Neuronal stem cell (in vitro differentiated cells): ENCODE results near the gene PLA2G4B.
A peak's percentile ranks its signal among the peaks of the same experiment; 100 is the strongest.

Source experiments
- DNase-seq: peaks from one replicate; pipeline ENCODE4 v3.0.0-alpha.2; 2013; ENCODE audit warnings: low spot score
- H2AFZ ChIP-seq: one replicate; pipeline ENCODE4 v1.6.1; 2013; ENCODE audit warnings: mild to moderate bottlenecking, low read length, inconsistent platforms
- H2AK5ac ChIP-seq: 2 replicates; pipeline ENCODE4 v1.6.1; 2013; ENCODE audit warnings: low read depth, mild to moderate bottlenecking, inconsistent platforms, low read length, moderate library complexity, mixed read lengths
- H2BK120ac ChIP-seq: 2 replicates; pipeline ENCODE4 v1.6.1; 2013; ENCODE audit warnings: low read depth, mild to moderate bottlenecking, inconsistent platforms, low read length, moderate library complexity, mixed read lengths
- H2BK12ac ChIP-seq: one replicate; pipeline ENCODE4 v1.6.1; 2013; ENCODE audit warnings: low read length, inconsistent platforms
- H2BK15ac ChIP-seq: 2 replicates; pipeline ENCODE4 v1.6.1; 2013; ENCODE audit warnings: mild to moderate bottlenecking, low read length, inconsistent platforms, mixed read lengths
- H2BK5ac ChIP-seq: one replicate; pipeline ENCODE4 v1.6.1; 2013; ENCODE audit warnings: inconsistent platforms, mild to moderate bottlenecking, low read length, moderate library complexity
- H3K14ac ChIP-seq: one replicate; pipeline ENCODE4 v1.6.1; 2013; ENCODE audit warnings: low read length, inconsistent platforms
- H3K18ac ChIP-seq: 2 replicates; pipeline ENCODE4 v1.6.1; 2013; ENCODE audit warnings: low read length, inconsistent platforms
- H3K23ac ChIP-seq: 2 replicates; pipeline ENCODE4 v1.6.1; 2013; ENCODE audit warnings: low read depth, mild to moderate bottlenecking, mixed read lengths, low read length, inconsistent platforms; ENCODE audit not compliant: poor library complexity
- H3K27ac ChIP-seq: replicated peaks from 3 replicates; pipeline ENCODE4 v1.5.1; 2013; ENCODE audit warnings: low read length, inconsistent platforms
- H3K27me3 ChIP-seq, 3 experiments: 2 replicates each; pipeline ENCODE4 v1.6.1; 2013; ENCODE audit warnings: low read length in 3 of 3, mild to moderate bottlenecking in 2 of 3, inconsistent platforms in 1 of 3, low read depth in 1 of 3, mixed read lengths in 1 of 3, moderate library complexity in 1 of 3; ENCODE audit not compliant: control insufficient read depth in 3 of 3, insufficient read depth in 3 of 3
- H3K36me3 ChIP-seq, 2 donors: replicated peaks in 1 of 2; 2 replicates each; pipeline ENCODE4 v1.6.1; 2013; ENCODE audit warnings: low read length in 2 of 2; ENCODE audit not compliant: control insufficient read depth in 2 of 2, insufficient read depth in 2 of 2
- H3K4ac ChIP-seq: 2 replicates; pipeline ENCODE4 v1.6.1; 2013; ENCODE audit warnings: inconsistent platforms, mild to moderate bottlenecking, low read length, moderate library complexity
- H3K4me1 ChIP-seq, 2 donors: 1 replicate in 1 of 2; 2 replicates in 1 of 2; pipeline ENCODE4 v1.6.1; 2013; ENCODE audit warnings: low read length in 2 of 2, low read depth in 1 of 2; ENCODE audit not compliant: control insufficient read depth in 2 of 2, insufficient read depth in 1 of 2
- H3K4me2 ChIP-seq: one replicate; pipeline ENCODE4 v1.6.1; 2013; ENCODE audit warnings: mild to moderate bottlenecking, low read length, inconsistent platforms; ENCODE audit not compliant: insufficient read depth, poor library complexity, severe bottlenecking
- H3K4me3 ChIP-seq, 2 donors: 2 replicates each; pipeline ENCODE4 v1.5.1; 2013; ENCODE audit warnings: low read length in 2 of 2, mild to moderate bottlenecking in 2 of 2, inconsistent platforms in 1 of 2, moderate library complexity in 1 of 2
- H3K79me1 ChIP-seq: one replicate; pipeline ENCODE4 v1.6.1; 2013; ENCODE audit warnings: low read depth, mild to moderate bottlenecking, inconsistent platforms, low read length, moderate library complexity
- H3K9ac ChIP-seq: one replicate; pipeline ENCODE4 v1.6.1; 2013; ENCODE audit warnings: mild to moderate bottlenecking, low read depth, low read length, inconsistent platforms; ENCODE audit not compliant: poor library complexity
- H3K9me3 ChIP-seq, 2 donors: replicated peaks in 1 of 2; 2 replicates each; pipeline versions ENCODE3 to v1.6.1; 2013; ENCODE audit warnings: low read length in 2 of 2, mild to moderate bottlenecking in 2 of 2, inconsistent platforms in 1 of 2, low read depth in 1 of 2, mixed read lengths in 1 of 2, moderate library complexity in 1 of 2; ENCODE audit not compliant: control insufficient read depth in 2 of 2, insufficient read depth in 1 of 2
- H4K8ac ChIP-seq: one replicate; pipeline ENCODE4 v1.6.1; 2013; ENCODE audit warnings: low read depth, mild to moderate bottlenecking, inconsistent platforms, low read length, moderate library complexity
- H4K91ac ChIP-seq: one replicate; pipeline ENCODE4 v1.6.1; 2013; ENCODE audit warnings: low read length, low read depth, mild to moderate bottlenecking, inconsistent platforms; ENCODE audit not compliant: poor library complexity
- WGBS, 2 donors: extraction: QIAGEN DNeasy Blood & Tissue Kit; methylation state at CpG; one replicate each; pipeline ENCODE4 v1.1.7; 2013; ENCODE audit warnings: missing lambda C conversion rate in 2 of 2, mixed read lengths in 1 of 2; ENCODE audit not compliant: insufficient read length in 2 of 2, insufficient replicate concordance in 1 of 2; ENCODE audit errors: extremely low coverage in 2 of 2; 5-methylcytosine and 5-hydroxymethylcytosine counted together

The PLA2G4B gene

GRCh38 chr15:41840673-41841072 is 2.0 kb downstream of the PLA2G4B start:
- Histone ChIP-seq H2BK120ac (no peak overlapping the region), H3K23ac (peak overlapping the region; percentile 75), H2BK12ac (no peak overlapping the region), H3K79me1 (peaks cover 7% of the 10 kb centered on the region), H4K91ac (no peak overlapping the region), H3K4ac (no peak overlapping the region), H3K36me3 (peaks cover 13 to 35% of the 10 kb centered on the region in 2 donors), H3K4me1 (no peaks in the 10 kb centered on the region), H3K9ac (no peak overlapping the region), H3K27ac (no peak overlapping the region), H2BK15ac (no peak overlapping the region), H3K27me3 (no peaks in the 10 kb centered on the region), H2AK5ac (no peak overlapping the region), H3K9me3 (no peaks in the 10 kb centered on the region), H2BK5ac (peak overlapping the region; percentile 42), H3K18ac (peak overlapping the region; percentile 6), H3K4me3 (no peak overlapping the region), H3K14ac (no peak overlapping the region), H2AFZ (no peak overlapping the region), H4K8ac (no peak overlapping the region), H3K4me2 (no peak overlapping the region)
- no peak for DNase-seq
- WGBS, 2 donors, result no CpG with 5 or more reads among the region's 15 CpGs

GRCh38 chr15:41841131-41841530 is 2.5 kb downstream of the PLA2G4B start:
- H4K91ac ChIP-seq, result no peak overlapping the region
- DNase-seq, result no peak

GRCh38 chr15:41842229-41842628 is 3.6 kb downstream of the PLA2G4B start:
- no peak overlapping the region for H2AK5ac ChIP-seq
- H2AFZ ChIP-seq, result no peak overlapping the region
- H3K79me1 ChIP-seq, result peaks cover 7% of the 10 kb centered on the region
- H4K8ac ChIP-seq, result no peak overlapping the region
- no peak overlapping the region for H3K9ac ChIP-seq
- no peak overlapping the region for H3K4me3 ChIP-seq
- no peaks in the 10 kb centered on the region for H3K27me3 ChIP-seq
- no peak overlapping the region for H3K23ac ChIP-seq
- H3K4me1 ChIP-seq, result no peaks in the 10 kb centered on the region
- H2BK5ac ChIP-seq, result no peak overlapping the region
- no peak overlapping the region for H2BK120ac ChIP-seq
- no peak overlapping the region for H2BK12ac ChIP-seq
- no peak overlapping the region for H3K4me2 ChIP-seq
- WGBS, 2 donors, result no CpG with 5 or more reads among the region's 12 CpGs
- no peak overlapping the region for H3K4ac ChIP-seq
- H3K9me3 ChIP-seq, result no peaks in the 10 kb centered on the region
- H3K14ac ChIP-seq, result no peak overlapping the region
- peaks cover 16 to 40% of the 10 kb centered on the region in 2 donors for H3K36me3 ChIP-seq
- H3K27ac ChIP-seq, result no peak overlapping the region
- H3K18ac ChIP-seq, result peak overlapping the region; percentile 76
- no peak overlapping the region for H4K91ac ChIP-seq
- no peak for DNase-seq
- no peak overlapping the region for H2BK15ac ChIP-seq

More at GRCh38 chr15:41841131-41841530, 2.5 kb downstream of the PLA2G4B start:
- Histone ChIP-seq H3K36me3 (peaks cover 13 to 35% of the 10 kb centered on the region in 2 donors), H3K4me2 (no peak overlapping the region), H3K14ac (no peak overlapping the region), H2BK15ac (no peak overlapping the region), H2BK120ac (no peak overlapping the region), H3K4me1 (no peaks in the 10 kb centered on the region), H2BK5ac (peak overlapping the region; percentile 42), H4K8ac (no peak overlapping the region), H2BK12ac (no peak overlapping the region), H3K79me1 (peaks cover 7% of the 10 kb centered on the region), H3K23ac (no peak overlapping the region), H3K4ac (no peak overlapping the region), H2AK5ac (no peak overlapping the region), H3K9ac (peak overlapping the region; percentile 60), H3K4me3 (no peak overlapping the region), H3K27me3 (no peaks in the 10 kb centered on the region), H3K9me3 (no peaks in the 10 kb centered on the region), H3K18ac (peak overlapping the region; percentile 6), H2AFZ (no peak overlapping the region), H3K27ac (no peak overlapping the region)
- WGBS, 2 donors, result no CpG with 5 or more reads among the region's 10 CpGs

GRCh38 chr15:41843571-41843970 is 4.9 kb downstream of the PLA2G4B start:
- no peak overlapping the region for H3K4me3 ChIP-seq
- no peak overlapping the region for H2BK5ac ChIP-seq
- H3K27ac ChIP-seq, result no peak overlapping the region
- peak overlapping the region; percentile 32 for H3K9ac ChIP-seq
- no peak overlapping the region for H2BK12ac ChIP-seq
- no peak overlapping the region for H3K4ac ChIP-seq
- H4K91ac ChIP-seq, result no peak overlapping the region
- H3K23ac ChIP-seq, result no peak overlapping the region
- no peaks in the 10 kb centered on the region for H3K27me3 ChIP-seq
- H2AFZ ChIP-seq, result no peak overlapping the region
- H3K9me3 ChIP-seq, result no peaks in the 10 kb centered on the region
- H2BK15ac ChIP-seq, result no peak overlapping the region
- no peak overlapping the region for H2BK120ac ChIP-seq
- no peak overlapping the region for H3K14ac ChIP-seq
- no peak overlapping the region for H3K18ac ChIP-seq
- peaks cover 5% of the 10 kb centered on the region for H3K79me1 ChIP-seq
- no peaks in the 10 kb centered on the region for H3K4me1 ChIP-seq
- no CpG with 5 or more reads among the region's 10 CpGs for WGBS, 2 donors
- no peak overlapping the region for H3K4me2 ChIP-seq
- no peak for DNase-seq
- peaks cover 26 to 45% of the 10 kb centered on the region in 2 donors for H3K36me3 ChIP-seq
- H4K8ac ChIP-seq, result no peak overlapping the region
- peak overlapping the region; percentile 3 for H2AK5ac ChIP-seq
